ENCODE data around the gene AXDND1. TPM values are rescaled to one million over a fixed set of nuclear protein-coding genes. Genes with fewer than 3 reads are reported as not detected.

Gene AXDND1
- total RNA-seq, 2 donors from 2014 or later: not detected

DNA sequence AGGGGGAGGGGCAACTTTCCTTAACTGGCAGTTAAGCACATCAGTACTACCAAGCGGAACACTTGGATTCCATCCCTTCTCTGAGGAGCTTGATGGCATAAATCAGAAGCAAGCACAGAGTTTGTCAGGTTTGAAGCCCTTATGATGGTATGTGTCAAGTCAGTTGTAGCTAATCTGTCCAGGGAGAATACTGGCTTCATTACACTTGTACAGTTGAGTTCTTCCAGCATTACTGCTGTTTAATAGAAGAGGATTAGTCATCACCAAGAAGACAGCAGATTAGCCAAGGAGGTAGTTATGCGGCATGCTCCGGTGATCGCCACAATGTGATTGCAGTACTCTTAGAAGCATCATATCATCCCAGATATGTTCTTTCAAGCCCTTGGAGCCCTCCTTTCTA lies 223.7 kb downstream of the AXDND1 start:
- no peak for DNase-seq (ENCODE audit: low spot score)
- ATAC-seq (ENCODE audit: insufficient number of reproducible peaks, low FRiP score, low read depth): no peak
- Histone ChIP-seq H3K27me3 (replicated peaks; ENCODE audit: insufficient read depth) (peaks cover 9% of the 10 kb centered on the region), H3K4me1 (ENCODE audit: control insufficient read depth in 1 of 2, low read depth in 2 of 2) (peaks cover 6 to 8% of the 10 kb centered on the region in 2 donors), H3K4me3 (no peak overlapping the region), H3K27ac (no peak overlapping the region), H3K9me3 (no peaks in the 10 kb centered on the region), H3K36me3 (no peaks in the 10 kb centered on the region)
- TF ChIP-seq, protein P1, sequence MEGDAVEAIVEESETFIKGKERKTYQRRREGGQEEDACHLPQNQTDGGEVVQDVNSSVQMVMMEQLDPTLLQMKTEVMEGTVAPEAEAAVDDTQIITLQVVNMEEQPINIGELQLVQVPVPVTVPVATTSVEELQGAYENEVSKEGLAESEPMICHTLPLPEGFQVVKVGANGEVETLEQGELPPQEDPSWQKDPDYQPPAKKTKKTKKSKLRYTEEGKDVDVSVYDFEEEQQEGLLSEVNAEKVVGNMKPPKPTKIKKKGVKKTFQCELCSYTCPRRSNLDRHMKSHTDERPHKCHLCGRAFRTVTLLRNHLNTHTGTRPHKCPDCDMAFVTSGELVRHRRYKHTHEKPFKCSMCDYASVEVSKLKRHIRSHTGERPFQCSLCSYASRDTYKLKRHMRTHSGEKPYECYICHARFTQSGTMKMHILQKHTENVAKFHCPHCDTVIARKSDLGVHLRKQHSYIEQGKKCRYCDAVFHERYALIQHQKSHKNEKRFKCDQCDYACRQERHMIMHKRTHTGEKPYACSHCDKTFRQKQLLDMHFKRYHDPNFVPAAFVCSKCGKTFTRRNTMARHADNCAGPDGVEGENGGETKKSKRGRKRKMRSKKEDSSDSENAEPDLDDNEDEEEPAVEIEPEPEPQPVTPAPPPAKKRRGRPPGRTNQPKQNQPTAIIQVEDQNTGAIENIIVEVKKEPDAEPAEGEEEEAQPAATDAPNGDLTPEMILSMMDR (IDR thresholded peaks at IDR 0.05): no peak

DNA sequence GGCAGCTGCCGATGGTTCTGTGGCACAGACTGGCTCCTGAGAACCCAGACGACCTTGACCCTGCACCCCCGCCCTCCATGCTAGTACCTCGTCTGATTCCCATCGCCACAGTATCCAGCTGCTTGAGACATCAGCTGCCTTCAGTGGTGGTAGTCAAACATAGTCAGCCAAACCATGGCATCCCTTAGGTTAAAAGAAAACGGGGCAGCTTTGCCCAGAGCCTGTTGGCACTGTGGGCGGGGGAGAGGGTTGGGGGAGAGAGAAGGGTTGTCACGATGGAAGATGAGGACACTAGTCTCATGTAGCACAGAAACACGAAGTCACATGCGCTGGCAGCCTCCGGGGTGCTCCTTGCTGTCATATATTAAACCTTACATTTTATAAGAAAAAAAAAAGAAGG lies 224.9 kb downstream of the AXDND1 start:
- Histone ChIP-seq H3K4me1 (ENCODE audit: control insufficient read depth in 1 of 2, low read depth in 2 of 2) (peaks cover 3 to 8% of the 10 kb centered on the region in 2 donors), H3K36me3 (no peaks in the 10 kb centered on the region), H3K9me3 (no peaks in the 10 kb centered on the region), H3K27me3 (replicated peaks; ENCODE audit: insufficient read depth) (peaks cover 9% of the 10 kb centered on the region), H3K27ac (no peak overlapping the region), H3K4me3 (no peak overlapping the region)
- TF ChIP-seq, protein P1 (IDR thresholded peaks at IDR 0.05): no peak
- DNase-seq (ENCODE audit: low spot score): no peak
- no peak for ATAC-seq (ENCODE audit: insufficient number of reproducible peaks, low FRiP score, low read depth)

DNA sequence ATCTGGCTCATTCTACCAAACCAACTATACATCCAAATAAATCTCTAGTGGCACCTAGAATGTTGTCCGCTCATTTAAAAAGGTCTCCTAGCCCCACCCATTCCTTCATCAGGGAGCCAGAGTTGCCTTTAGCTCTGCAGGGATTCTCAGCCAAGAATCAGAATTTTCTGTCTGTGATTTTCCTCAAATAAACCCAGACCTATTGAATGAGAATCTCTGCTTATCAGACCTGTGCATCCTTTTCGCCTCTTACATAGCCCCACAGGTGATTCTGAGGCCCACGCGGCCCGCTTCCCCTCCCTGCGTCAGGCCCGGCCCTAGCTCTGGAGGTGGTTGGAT lies 225.5 kb downstream of the AXDND1 start:
- DNase-seq (ENCODE audit: low spot score) (no peak), ATAC-seq (ENCODE audit: insufficient number of reproducible peaks, low FRiP score, low read depth) (no peak)
- H3K9me3 ChIP-seq: no peaks in the 10 kb centered on the region
- no peak overlapping the region for H3K27ac ChIP-seq
- H3K36me3 ChIP-seq: no peaks in the 10 kb centered on the region
- H3K4me3 ChIP-seq: peak overlapping the region; percentile 58
- TF ChIP-seq, protein P1 (IDR thresholded peaks at IDR 0.05): no peak
- peaks cover 0 to 8% of the 10 kb centered on the region in 2 donors for H3K4me1 ChIP-seq (ENCODE audit: control insufficient read depth in 1 of 2, low read depth in 2 of 2)
- peaks cover 9% of the 10 kb centered on the region for H3K27me3 ChIP-seq (replicated peaks; ENCODE audit: insufficient read depth)

DNA sequence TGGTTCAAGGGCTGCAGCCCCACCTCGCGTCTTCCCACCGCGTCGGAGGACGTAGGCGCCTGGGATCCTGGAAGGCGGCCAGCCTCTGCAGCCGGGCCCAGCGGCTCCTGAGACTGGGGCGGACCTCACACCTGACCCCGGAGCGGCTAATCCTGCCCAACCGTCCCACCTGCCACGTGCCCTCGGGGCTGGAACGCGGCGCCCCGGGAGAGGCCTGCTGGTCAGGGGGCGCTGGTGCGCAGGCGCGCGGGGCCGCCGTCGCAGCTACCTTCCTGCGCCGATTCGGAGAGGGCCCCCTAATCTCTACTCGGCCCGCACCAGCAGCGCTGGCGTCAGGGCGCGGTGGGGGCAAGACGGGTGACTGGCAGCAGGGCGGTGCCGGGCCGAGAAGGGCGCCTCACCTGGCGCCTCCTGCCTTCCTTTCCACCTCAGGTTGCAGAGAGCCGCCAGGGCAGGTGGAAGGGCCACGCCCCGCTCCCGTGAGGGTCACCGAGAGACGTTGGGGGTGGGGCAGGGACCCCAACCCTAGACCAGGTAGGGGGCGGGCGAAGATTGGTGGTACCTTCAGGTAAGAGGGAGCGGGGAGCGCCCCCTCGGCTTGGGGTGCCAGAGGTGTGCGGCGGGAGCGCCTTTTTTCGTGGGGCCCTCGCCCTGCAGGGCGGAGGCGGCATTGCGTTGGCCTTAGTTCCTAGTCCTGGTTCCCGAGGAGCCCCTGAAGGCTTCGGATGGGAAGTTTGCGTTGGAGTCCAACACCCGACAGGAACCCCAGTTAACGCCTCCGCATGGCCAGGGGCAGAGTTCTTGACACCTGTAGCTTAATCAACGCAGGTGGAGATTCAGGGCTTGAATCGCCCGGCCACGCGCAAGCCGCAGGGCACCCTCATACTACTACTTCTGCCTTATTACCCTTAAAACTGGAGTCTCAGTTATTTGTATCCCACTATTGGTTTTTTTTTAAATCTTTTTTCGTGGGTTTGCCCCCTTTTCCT lies 226.1 kb downstream of the AXDND1 start, which contains the start of gene TDRD5:
TDRD5 (plus strand) TSS at position 241 of the 989 bp plus-strand sequence. CDS start 784 bp downstream, outside the sequence.
- Histone ChIP-seq H3K9me3 (no peaks in the 10 kb centered on the region), H3K27ac (no peak within 1 kb of the TSS), H3K4me1 (ENCODE audit: control insufficient read depth in 1 of 2, low read depth in 2 of 2) (peaks cover 0 to 8% of the 10 kb centered on the region in 2 donors), H3K36me3 (no peaks in the 10 kb centered on the region), H3K27me3 (replicated peaks; ENCODE audit: insufficient read depth) (peaks cover 9% of the 10 kb centered on the region), H3K4me3 (peak within 1 kb of the TSS; percentile 58)
- DNase-seq (ENCODE audit: low spot score): no peak
- TF ChIP-seq, protein P1 (IDR thresholded peaks at IDR 0.05): no peak
- ATAC-seq (ENCODE audit: insufficient number of reproducible peaks, low FRiP score, low read depth): no peak

DNA sequence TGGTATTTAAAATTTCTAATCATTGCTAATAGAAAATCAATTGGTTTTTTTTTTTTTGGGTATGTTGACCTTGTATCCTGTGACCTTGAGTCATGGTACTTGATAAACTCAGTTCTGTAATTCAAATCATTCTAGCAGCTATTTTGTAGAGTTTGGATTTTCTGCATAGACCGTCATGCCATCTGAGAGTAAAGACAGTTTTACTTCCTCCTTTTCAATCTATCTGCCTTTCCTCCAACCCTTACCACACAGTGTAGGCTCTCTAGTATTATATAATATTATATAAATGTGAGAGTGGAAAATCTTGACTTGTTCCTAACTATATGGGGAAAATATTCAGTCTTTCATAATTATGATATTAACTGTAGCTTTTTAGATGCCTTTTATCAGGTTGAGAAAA lies 232.9 kb downstream of the AXDND1 start:
- TF ChIP-seq, protein P1 (IDR thresholded peaks at IDR 0.05): no peak
- H3K4me1 ChIP-seq (ENCODE audit: control insufficient read depth in 1 of 2, low read depth in 2 of 2): no peaks in the 10 kb centered on the region
- no peaks in the 10 kb centered on the region for H3K9me3 ChIP-seq
- H3K27ac ChIP-seq: no peak overlapping the region
- no peaks in the 10 kb centered on the region for H3K36me3 ChIP-seq
- DNase-seq (ENCODE audit: low spot score) (no peak), ATAC-seq (ENCODE audit: insufficient number of reproducible peaks, low FRiP score, low read depth) (no peak)
- no peaks in the 10 kb centered on the region for H3K27me3 ChIP-seq (replicated peaks; ENCODE audit: insufficient read depth)
- no peak overlapping the region for H3K4me3 ChIP-seq
